LNCaP clone FGC (cell line): ENCODE data around the gene FZD10.

Experiments
- DNase-seq: peaks from one replicate; pipeline ENCODE4 v3.0.0-alpha.2; 2011; ENCODE audit warnings: low read depth
- H3K4me3 ChIP-seq: 2 replicates; pipeline ENCODE4 v1.5.1; 2011; ENCODE audit warnings: mild to moderate bottlenecking, low read depth, low read length, control low read depth
- TF ChIP-seq, protein P1 (sequence below): IDR thresholded peaks from 2 replicates; pipeline ENCODE4 v1.5.1; 2012; ENCODE audit warnings: mild to moderate bottlenecking; ENCODE audit not compliant: control insufficient read depth, insufficient read depth; ENCODE audit errors: extremely low read depth

FZD10 gene

DNA sequence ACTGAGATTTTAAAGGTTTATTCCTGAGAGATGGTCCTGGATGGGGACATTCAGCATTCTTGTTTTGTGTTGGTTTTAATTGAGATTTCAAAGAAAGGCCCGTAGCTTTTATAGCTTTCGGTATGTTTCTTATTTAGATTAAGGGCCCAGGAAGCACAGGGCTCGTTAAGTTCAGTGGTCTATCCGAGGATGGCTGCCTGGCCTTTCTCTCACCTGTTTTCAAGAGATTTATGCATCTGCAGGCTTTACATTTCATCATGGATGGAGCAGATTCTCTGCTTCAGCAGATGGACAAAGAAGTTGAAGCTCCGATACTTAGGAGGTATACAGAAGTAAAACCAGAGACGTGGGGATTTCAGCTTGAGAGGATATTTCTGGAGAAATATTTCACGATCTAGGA is 16.0 kb downstream of the FZD10 start:
- TF ChIP-seq, protein P1, sequence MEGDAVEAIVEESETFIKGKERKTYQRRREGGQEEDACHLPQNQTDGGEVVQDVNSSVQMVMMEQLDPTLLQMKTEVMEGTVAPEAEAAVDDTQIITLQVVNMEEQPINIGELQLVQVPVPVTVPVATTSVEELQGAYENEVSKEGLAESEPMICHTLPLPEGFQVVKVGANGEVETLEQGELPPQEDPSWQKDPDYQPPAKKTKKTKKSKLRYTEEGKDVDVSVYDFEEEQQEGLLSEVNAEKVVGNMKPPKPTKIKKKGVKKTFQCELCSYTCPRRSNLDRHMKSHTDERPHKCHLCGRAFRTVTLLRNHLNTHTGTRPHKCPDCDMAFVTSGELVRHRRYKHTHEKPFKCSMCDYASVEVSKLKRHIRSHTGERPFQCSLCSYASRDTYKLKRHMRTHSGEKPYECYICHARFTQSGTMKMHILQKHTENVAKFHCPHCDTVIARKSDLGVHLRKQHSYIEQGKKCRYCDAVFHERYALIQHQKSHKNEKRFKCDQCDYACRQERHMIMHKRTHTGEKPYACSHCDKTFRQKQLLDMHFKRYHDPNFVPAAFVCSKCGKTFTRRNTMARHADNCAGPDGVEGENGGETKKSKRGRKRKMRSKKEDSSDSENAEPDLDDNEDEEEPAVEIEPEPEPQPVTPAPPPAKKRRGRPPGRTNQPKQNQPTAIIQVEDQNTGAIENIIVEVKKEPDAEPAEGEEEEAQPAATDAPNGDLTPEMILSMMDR = no peak
- DNase-seq = no peak
- H3K4me3 ChIP-seq = no peak overlapping the region

DNA sequence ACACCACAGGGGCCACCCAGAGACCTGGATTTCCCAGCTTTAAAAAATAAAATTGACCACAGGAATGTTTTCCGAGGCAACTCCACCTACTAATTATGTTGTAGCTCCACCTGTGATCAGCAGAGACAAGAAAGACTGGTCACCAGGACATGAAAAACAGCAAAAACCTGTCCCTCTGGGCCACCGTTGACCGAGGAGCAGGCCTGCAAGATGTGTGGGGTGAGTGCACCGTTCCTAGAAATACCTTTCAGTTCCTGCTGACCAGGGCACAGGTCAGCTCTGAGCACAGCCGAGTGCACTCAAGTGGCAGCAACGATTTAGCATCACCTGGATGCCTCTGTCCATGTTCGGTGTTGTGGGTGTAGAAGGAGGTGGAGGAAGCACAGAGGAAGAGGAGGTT is 16.9 kb downstream of the FZD10 start:
- DNase-seq = no peak
- no peak overlapping the region for H3K4me3 ChIP-seq
- TF ChIP-seq, protein P1 = no peak

DNA sequence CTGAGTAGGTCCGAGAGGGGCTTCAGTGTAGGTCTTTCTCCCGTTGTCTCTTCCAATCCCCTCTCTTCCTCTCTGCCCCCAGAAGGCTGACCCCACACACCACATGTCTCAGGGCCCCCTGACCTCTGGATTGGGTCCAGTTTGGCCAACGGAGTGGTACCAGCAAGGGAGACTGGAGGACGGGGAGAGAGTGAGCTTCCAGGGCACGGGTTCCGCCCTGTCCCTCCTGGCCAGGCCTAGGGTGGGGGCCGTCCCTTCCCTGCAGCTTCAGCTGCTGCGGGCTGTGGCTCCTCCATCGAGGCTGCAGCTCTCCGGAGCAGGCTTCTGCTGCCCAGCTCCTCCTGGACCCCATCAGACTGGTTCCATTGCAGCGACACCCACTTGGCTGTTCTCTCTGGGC is 17.4 kb downstream of the FZD10 start:
- no peak for DNase-seq
- H3K4me3 ChIP-seq = no peak overlapping the region
- TF ChIP-seq, protein P1 = no peak

DNA sequence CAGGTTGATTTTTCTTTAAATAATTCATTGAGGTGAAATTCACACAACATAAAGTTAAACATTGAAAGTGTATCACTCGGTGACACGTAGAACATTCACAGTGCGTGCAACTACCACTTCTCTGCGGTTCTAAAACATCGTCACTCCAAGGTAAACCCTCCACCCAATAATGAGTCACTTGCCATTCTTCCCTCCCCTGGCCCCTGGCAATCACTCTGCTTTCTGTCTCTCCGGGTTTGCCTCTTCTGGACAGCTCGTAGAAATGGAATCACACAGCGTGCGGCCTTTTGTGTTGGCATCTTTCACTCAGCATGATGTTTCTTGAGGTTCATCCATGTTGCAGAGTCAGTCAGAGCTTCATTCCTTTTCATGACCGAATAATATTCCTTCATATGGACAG is 18.9 kb downstream of the FZD10 start:
- no peak overlapping the region for H3K4me3 ChIP-seq
- TF ChIP-seq, protein P1 = no peak

DNA sequence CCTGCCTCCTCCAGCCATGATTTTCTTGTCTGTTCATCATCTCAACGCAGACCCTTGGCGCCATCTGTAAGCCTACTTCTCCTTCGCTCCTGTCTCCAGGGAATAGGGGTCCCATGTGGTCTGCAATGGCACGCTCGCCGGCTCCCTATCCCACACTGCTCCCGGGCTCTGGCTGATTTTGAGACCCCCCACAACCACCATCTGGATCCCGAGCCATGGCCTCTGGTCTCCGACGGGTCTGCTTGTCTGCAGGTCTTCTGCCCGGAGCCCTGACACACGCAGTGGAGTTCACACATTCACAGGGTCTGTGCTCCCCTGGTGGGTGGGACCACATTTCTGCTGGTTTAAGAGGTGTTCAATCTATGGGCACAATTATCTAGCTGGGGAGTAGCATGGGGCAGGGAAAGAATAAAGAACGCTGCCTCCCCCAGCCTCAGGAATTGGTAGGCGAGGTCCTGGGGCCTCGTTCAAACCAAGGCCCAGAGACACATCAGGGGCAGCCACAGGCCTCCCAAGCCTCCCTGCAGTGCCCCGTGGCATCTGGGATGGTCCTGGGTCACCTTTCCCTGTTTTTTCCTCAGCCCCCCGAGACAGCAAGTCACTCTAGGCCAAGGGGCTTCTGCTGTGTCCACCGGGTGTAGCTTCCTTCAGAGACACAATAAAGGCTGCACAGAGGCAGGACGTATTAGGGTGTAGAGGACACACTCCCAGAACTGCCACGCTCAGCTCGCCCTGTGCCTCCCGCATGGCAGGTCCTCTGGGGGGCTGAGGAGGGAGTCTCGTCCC is 21.5 kb downstream of the FZD10 start:
- TF ChIP-seq, protein P1 = no peak
- no peak for DNase-seq
- no peak overlapping the region for H3K4me3 ChIP-seq

More for the DNA sequence above, 18.9 kb downstream of the FZD10 start:
- DNase-seq = no peak

DNA sequence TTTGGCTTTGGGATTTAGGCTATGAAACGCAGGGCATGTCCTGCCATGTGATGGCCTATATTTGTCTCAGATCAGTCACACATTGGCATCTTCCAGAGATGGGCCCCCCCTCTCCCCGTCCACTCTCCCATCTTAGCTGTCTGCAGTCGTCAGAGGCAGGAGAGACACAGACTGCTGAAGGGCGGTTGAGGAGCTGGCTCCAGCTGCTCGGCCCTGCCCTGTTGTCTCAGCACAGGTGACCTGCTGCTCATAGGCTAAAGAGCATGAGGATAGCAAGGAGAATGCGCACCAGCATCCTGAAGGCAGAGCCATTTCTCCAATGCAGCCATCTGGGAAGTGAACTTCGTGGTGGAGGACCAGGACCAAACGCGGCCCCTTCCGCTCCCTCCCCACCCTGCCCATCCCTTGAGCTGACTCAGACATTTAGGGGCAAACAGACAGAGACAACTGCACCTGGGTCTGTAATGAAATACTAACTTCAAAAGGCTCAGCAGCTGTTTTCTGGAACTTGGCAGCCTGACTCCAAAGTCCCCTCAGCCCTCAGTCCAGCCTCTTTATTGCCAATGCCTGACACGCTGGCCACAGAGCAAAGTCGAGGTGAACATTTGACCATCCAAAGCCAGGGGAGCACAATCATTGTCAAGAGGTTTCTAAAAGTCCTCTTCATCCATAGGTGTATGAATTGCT is 22.3 kb downstream of the FZD10 start:
- no peak for DNase-seq
- TF ChIP-seq, protein P1 = no peak
- H3K4me3 ChIP-seq = no peak overlapping the region
